Endothelial cell of umbilical vein (primary cell): ENCODE measurements around the gene THEM4. TPM values are rescaled to one million over a fixed set of nuclear protein-coding genes. Genes with fewer than 3 reads are reported as not detected.

ENCODE experiments used
- BruUV-seq: library from RNA; stranded (reverse); fragments of 400-500 nt; replicated peaks from 2 replicates; lab custom pipeline; 2021; lab: Mats Ljungman, UMichigan
- CTCF ChIA-PET: fragments of 300-600, 350-600 bp; sonication (Branson Sonifier 250); formaldehyde crosslinking; loops from one replicate; lab custom pipeline; 2021; ENCODE audit warnings: antibody characterized with exemption, inconsistent platforms; lab: Charles Lee
- POLR2A ChIA-PET: fragments of 300-600, 350-600 bp; sonication (Branson Sonifier 250); formaldehyde crosslinking; loops from one replicate; lab custom pipeline; 2021; ENCODE audit warnings: antibody characterized with exemption, inconsistent platforms; lab: Charles Lee
- DNase-seq: peaks from one replicate; pipeline ENCODE4 v3.0.0-alpha.2; 2011; ENCODE audit warnings: low read depth, low spot score
- FAIRE-seq: peaks from 2 replicates; lab custom pipeline; 2011; peaks lifted over from hg19 to GRCh38; lab: Jason Lieb, UNC
- H2AFZ ChIP-seq: 2 replicates; pipeline ENCODE4 v1.6.0; 2012; ENCODE audit warnings: low read depth, low read length, control low read depth, inconsistent platforms
- H3K27ac ChIP-seq: 2 replicates; pipeline ENCODE4 v1.5.1; 2011; ENCODE audit warnings: low read depth, mild to moderate bottlenecking, control low read depth, low read length, moderate library complexity; ENCODE audit not compliant: insufficient read depth
- H3K27me3 ChIP-seq, 2 experiments: 2 replicates each; pipeline versions ENCODE4 v1.6.0 to v1.6.1; 2011; ENCODE audit warnings: low read length in 2 of 2, mixed read lengths in 1 of 2; ENCODE audit not compliant: control insufficient read depth in 2 of 2, insufficient read depth in 2 of 2
- H3K36me3 ChIP-seq, 2 experiments: 2 replicates in 1 of 2; 3 replicates in 1 of 2; pipeline ENCODE4 v1.5.1; 2011; ENCODE audit warnings: low read length in 2 of 2, mild to moderate bottlenecking in 1 of 2, moderate library complexity in 1 of 2; ENCODE audit not compliant: control insufficient read depth in 2 of 2, insufficient read depth in 2 of 2; ENCODE audit errors: extremely low read depth in 1 of 2
- H3K4me1 ChIP-seq: 3 replicates; pipeline ENCODE4 v1.5.1; 2011; ENCODE audit warnings: mild to moderate bottlenecking, low read length; ENCODE audit not compliant: control insufficient read depth, insufficient read depth; ENCODE audit errors: extremely low read depth
- H3K4me2 ChIP-seq: 2 replicates; pipeline ENCODE4 v1.6.1; 2011; ENCODE audit warnings: low read length, control low read depth, mixed read lengths; ENCODE audit not compliant: insufficient read depth
- H3K4me3 ChIP-seq, 3 experiments: fragments of 200-600 bp in 1 of 3; sonication (generic), shearing (Covaris generic) in 1 of 3; replicated peaks in 1 of 3; 2 replicates each; pipeline ENCODE4 v1.5.1; 2011 to 2016; ENCODE audit warnings: control low read depth in 3 of 3, low read length in 3 of 3, mild to moderate bottlenecking in 2 of 3, inconsistent platforms in 1 of 3, low read depth in 1 of 3, moderate library complexity in 1 of 3; ENCODE audit not compliant: insufficient read depth in 1 of 3
- H3K79me2 ChIP-seq: 2 replicates; pipeline ENCODE4 v1.6.0; 2012; ENCODE audit warnings: low read length, inconsistent platforms; ENCODE audit not compliant: control insufficient read depth, insufficient read depth
- H3K9ac ChIP-seq: replicated peaks from 2 replicates; pipeline ENCODE3; 2011; ENCODE audit warnings: low read length, control low read depth; ENCODE audit not compliant: insufficient read depth; ENCODE audit errors: extremely low read depth
- H3K9me1 ChIP-seq: replicated peaks from 3 replicates; pipeline ENCODE4 v1.6.0; 2011; ENCODE audit warnings: mild to moderate bottlenecking, low read length; ENCODE audit not compliant: control insufficient read depth, insufficient read depth; ENCODE audit errors: extremely low read depth
- H3K9me3 ChIP-seq: replicated peaks from 2 replicates; pipeline ENCODE4 v1.5.1; 2012; ENCODE audit warnings: low read length, inconsistent platforms; ENCODE audit not compliant: control insufficient read depth, insufficient read depth
- H4K20me1 ChIP-seq: replicated peaks from 2 replicates; pipeline ENCODE3; 2011; ENCODE audit warnings: mild to moderate bottlenecking, low read length; ENCODE audit not compliant: control insufficient read depth, insufficient read depth; ENCODE audit errors: extremely low read depth
- CTCF ChIP-seq, 2 donors: IDR thresholded peaks; 1 replicate in 1 of 2; 2 replicates in 1 of 2; pipeline ENCODE4 v1.5.1; 2011; ENCODE audit warnings: low read length in 2 of 2, mild to moderate bottlenecking in 2 of 2, moderate library complexity in 2 of 2, control low read depth in 1 of 2, inconsistent platforms in 1 of 2, low read depth in 1 of 2; ENCODE audit not compliant: insufficient read depth in 1 of 2; ENCODE audit errors: extremely low read depth in 1 of 2
- EZH2 ChIP-seq: IDR thresholded peaks from 2 replicates; pipeline ENCODE4 v1.6.1; 2012; ENCODE audit warnings: borderline replicate concordance, low read depth, mild to moderate bottlenecking, moderate library complexity, low read length, inconsistent platforms; ENCODE audit not compliant: severe bottlenecking
- FOS ChIP-seq: IDR thresholded peaks from 2 replicates; pipeline ENCODE4 v1.6.1; 2011; ENCODE audit warnings: mild to moderate bottlenecking, low read length, moderate library complexity, borderline replicate concordance; ENCODE audit not compliant: insufficient read depth
- GATA2 ChIP-seq: IDR thresholded peaks from 2 replicates; pipeline ENCODE4 v1.7.0; 2011; ENCODE audit warnings: low read depth, mild to moderate bottlenecking, moderate library complexity, mixed read lengths, low read length; ENCODE audit not compliant: insufficient read length, insufficient read depth
- JUN ChIP-seq: IDR thresholded peaks from 2 replicates; pipeline ENCODE4 v1.6.1; 2011; ENCODE audit warnings: borderline replicate concordance, low read depth; ENCODE audit not compliant: insufficient read length, insufficient read depth
- MAX ChIP-seq: IDR thresholded peaks from 2 replicates; pipeline ENCODE4 v1.6.1; 2011; ENCODE audit not compliant: insufficient read depth, insufficient read length
- MYC ChIP-seq: IDR thresholded peaks from one replicate; pipeline ENCODE4 v1.6.1; 2011; ENCODE audit warnings: mild to moderate bottlenecking, low read depth, low read length
- POLR2A ChIP-seq: IDR thresholded peaks from 2 replicates; pipeline ENCODE4 v1.6.1; 2012; ENCODE audit warnings: low read depth, mild to moderate bottlenecking, control low read depth, low read length
- POLR2AphosphoS5 ChIP-seq: IDR thresholded peaks from 2 replicates; pipeline ENCODE4 v1.6.1; 2012; ENCODE audit warnings: low read depth, mild to moderate bottlenecking, control low read depth, low read length, moderate library complexity; ENCODE audit not compliant: insufficient read depth
- dilution Hi-C: fragments of 300-500 bp; cut with MboI; formaldehyde crosslinking; loops from one replicate; pipeline ENCODE4 v1.15.0; 2019; ENCODE audit warnings: low sequenced_read_pairs; ENCODE audit not compliant: extremely low pct_ligation_motif_present
- intact Hi-C: fragments of 100-400 bp; cut with micrococcal nuclease; formaldehyde crosslinking; loops from one replicate; pipeline ENCODE4 v1.10.0; 2022
- polyA plus RNA-seq, 4 experiments: library from polyadenylated mRNA; depleted of rRNA in 3 of 4; stranded (reverse) in 3 of 4; unstranded in 1 of 4; fragments of >200 nt; gene quantifications; 2 replicates each; pipeline versions ENCODE4 v1.2.1 to v1.2.3, GENCODE V29; 2011 to 2012; ENCODE audit warnings: missing spikeins in 1 of 4
- total RNA-seq: library from RNA; stranded (reverse); gene quantifications from 2 replicates; pipeline ENCODE4 v1.2.3, GENCODE V29; 2021

Gene THEM4
- total and polyA plus RNA-seq, 2 donors (not counting 3 experiments of a cell fraction or from before 2014, with no cell fraction given), result 22.3 to 24.9 TPM

GRCh38 chr1:151860504-151861187 is 48.7 kb downstream of the THEM4 start:
- no peaks in the 10 kb centered on the region for H3K27me3 ChIP-seq
- peaks cover 7% of the 10 kb centered on the region for H3K4me1 ChIP-seq
- H4K20me1 ChIP-seq, result no peaks in the 10 kb centered on the region
- no peaks in the 10 kb centered on the region for H3K9me1 ChIP-seq
- H3K36me3 ChIP-seq, result no peaks in the 10 kb centered on the region
- BruUV-seq, result no TSS peak
- DNase-seq (no peak), FAIRE-seq (no peak)
- H3K27ac ChIP-seq, result no peak overlapping the region
- H3K4me2 ChIP-seq, result no peak overlapping the region
- no peak overlapping the region for H3K4me3 ChIP-seq
- TF ChIP-seq JUN (no peak), MAX (no peak), POLR2A (no peak), FOS (no peak), CTCF (IDR thresholded peaks at IDR 0.05; ENCODE audit: extremely low read depth in 1 of 2, insufficient read depth in 1 of 2, low read depth in 1 of 2, low read length in 2 of 2) (no peak), MYC (no peak), EZH2 (no peak), POLR2AphosphoS5 (no peak), GATA2 (no peak)
- intact Hi-C loops, result no loop called here
- no peak overlapping the region for H3K9ac ChIP-seq
- no peaks in the 10 kb centered on the region for H3K9me3 ChIP-seq
- dilution Hi-C loops, result no loop called here
- POLR2A ChIA-PET, result no interaction called here
- no peak overlapping the region for H2AFZ ChIP-seq
- CTCF ChIA-PET, result interaction anchor here (1.3 to 3.9 kb wide), 4 partner anchors 11 to 24 kb away, joined by 3 to 22 read pairs (median 6); no protein-coding TSS in a partner anchor
- no peaks in the 10 kb centered on the region for H3K79me2 ChIP-seq
